ENCODE data around the gene TOP1.

- TF ChIP-seq CTCF (IDR thresholded peaks at IDR 0.05; ENCODE audit: low read depth, low read length, poor library complexity, severe bottlenecking) = no peak
- TF ChIP-seq EZH2phosphoT487 (IDR thresholded peaks at IDR 0.05; ENCODE audit: borderline replicate concordance, low read length) = no peak
Measured at GRCh38 chr20:41169162-41169690, 140.6 kb downstream of the TOP1 start.
